Endothelial cell of umbilical vein (primary cell): Measurements from ENCODE around the gene GRM7.

Experiments
- CTCF ChIP-seq, 2 donors: IDR thresholded peaks; 1 replicate in 1 of 2; 2 replicates in 1 of 2; pipeline ENCODE4 v1.5.1; 2011; ENCODE audit warnings: low read length in 2 of 2, mild to moderate bottlenecking in 2 of 2, moderate library complexity in 2 of 2, control low read depth in 1 of 2, inconsistent platforms in 1 of 2, low read depth in 1 of 2; ENCODE audit not compliant: insufficient read depth in 1 of 2; ENCODE audit errors: extremely low read depth in 1 of 2
- EZH2 ChIP-seq: IDR thresholded peaks from 2 replicates; pipeline ENCODE4 v1.6.1; 2012; ENCODE audit warnings: borderline replicate concordance, low read depth, mild to moderate bottlenecking, moderate library complexity, low read length, inconsistent platforms; ENCODE audit not compliant: severe bottlenecking
- FOS ChIP-seq: IDR thresholded peaks from 2 replicates; pipeline ENCODE4 v1.6.1; 2011; ENCODE audit warnings: mild to moderate bottlenecking, low read length, moderate library complexity, borderline replicate concordance; ENCODE audit not compliant: insufficient read depth
- GATA2 ChIP-seq: IDR thresholded peaks from 2 replicates; pipeline ENCODE4 v1.7.0; 2011; ENCODE audit warnings: low read depth, mild to moderate bottlenecking, moderate library complexity, mixed read lengths, low read length; ENCODE audit not compliant: insufficient read length, insufficient read depth
- MAX ChIP-seq: IDR thresholded peaks from 2 replicates; pipeline ENCODE4 v1.6.1; 2011; ENCODE audit not compliant: insufficient read depth, insufficient read length
- MYC ChIP-seq: IDR thresholded peaks from one replicate; pipeline ENCODE4 v1.6.1; 2011; ENCODE audit warnings: mild to moderate bottlenecking, low read depth, low read length
- POLR2A ChIP-seq: IDR thresholded peaks from 2 replicates; pipeline ENCODE4 v1.6.1; 2012; ENCODE audit warnings: low read depth, mild to moderate bottlenecking, control low read depth, low read length
- POLR2AphosphoS5 ChIP-seq: IDR thresholded peaks from 2 replicates; pipeline ENCODE4 v1.6.1; 2012; ENCODE audit warnings: low read depth, mild to moderate bottlenecking, control low read depth, low read length, moderate library complexity; ENCODE audit not compliant: insufficient read depth

GRCh38 chr3:7545334-7545733, 684.4 kb downstream of the GRM7 start:
- TF ChIP-seq CTCF (IDR thresholded peaks at IDR 0.05; ENCODE audit: extremely low read depth in 1 of 2, insufficient read depth in 1 of 2, low read depth in 1 of 2, low read length in 2 of 2) (no peak), EZH2 (no peak), MYC (no peak), MAX (no peak), POLR2A (no peak), POLR2AphosphoS5 (no peak), FOS (no peak), GATA2 (no peak)
